HepG2 (cell line): Measurements from ENCODE around the gene NUDT7. TPM values are rescaled to one million over a fixed set of nuclear protein-coding genes. Genes with fewer than 3 reads are reported as not detected.

ENCODE experiments used
- ATAC-seq: fragments of 200-7000 bp; cut with Tn5 transposase; 3 replicates; pipeline ENCODE4 v1.9.1; 2020; ENCODE audit warnings: mild to moderate bottlenecking, moderate library complexity
- BruUV-seq: library from RNA; stranded (reverse); fragments of 400-500 nt; replicated peaks from 2 replicates; lab custom pipeline; 2021; lab: Mats Ljungman, UMichigan
- CTCF ChIA-PET: fragments of 300-600 bp; formaldehyde crosslinking; extraction: SDS; loops from one replicate; lab custom pipeline; 2021; ENCODE audit warnings: low total read pairs, inconsistent platforms, low intra/inter-chr PET ratio; lab: Yijun Ruan, JAX
- POLR2A ChIA-PET: fragments of 350-600 bp; sonication (Branson Sonifier 250); formaldehyde crosslinking; loops from one replicate; lab custom pipeline; 2020; ENCODE audit warnings: antibody characterized with exemption, inconsistent platforms; lab: Yijun Ruan, JAX
- DNase-seq: peaks from one replicate; pipeline ENCODE4 v3.0.0-alpha.2; 2015; ENCODE audit warnings: low spot score
- FAIRE-seq: peaks from 3 replicates; lab custom pipeline; 2011; peaks lifted over from hg19 to GRCh38; lab: Jason Lieb, UNC
- H2AFZ ChIP-seq: one replicate; pipeline ENCODE4 v1.6.1; 2011; ENCODE audit warnings: low read length, inconsistent platforms
- H3K27ac ChIP-seq: fragments of 300-600 bp; 3 replicates; pipeline ENCODE4 v1.8.0; 2011; ENCODE audit warnings: mixed run types, mild to moderate bottlenecking, mixed read lengths, low read length, inconsistent platforms; ENCODE audit not compliant: insufficient read depth; ENCODE audit errors: extremely low read length
- H3K27me3 ChIP-seq, 2 experiments: fragments of 200-600 bp in 1 of 2; 2 replicates in 1 of 2; 3 replicates in 1 of 2; pipeline versions ENCODE4 v1.6.0 to v1.8.0; 2011; ENCODE audit warnings: low read length in 2 of 2, mild to moderate bottlenecking in 2 of 2, moderate library complexity in 2 of 2, inconsistent platforms in 1 of 2; ENCODE audit not compliant: insufficient read depth in 2 of 2, control insufficient read depth in 1 of 2
- H3K36me3 ChIP-seq, 2 experiments: fragments of 200-600 bp in 1 of 2; replicated peaks in 1 of 2; 2 replicates in 1 of 2; 3 replicates in 1 of 2; pipeline versions ENCODE4 v1.5.1 to v1.8.0; 2011; ENCODE audit warnings: low read length in 2 of 2, inconsistent platforms in 1 of 2; ENCODE audit not compliant: insufficient read depth in 2 of 2, control insufficient read depth in 1 of 2
- H3K4me1 ChIP-seq: 2 replicates; pipeline ENCODE4 v1.5.1; 2012; ENCODE audit warnings: low read length, inconsistent platforms; ENCODE audit not compliant: insufficient read depth
- H3K4me2 ChIP-seq: 2 replicates; pipeline ENCODE4 v1.6.0; 2011; ENCODE audit warnings: low read depth, low read length, inconsistent platforms
- H3K4me3 ChIP-seq, 3 experiments: fragments of 200-600 bp in 1 of 3; sonication (generic), shearing (Covaris generic) in 1 of 3; replicated peaks in 1 of 3; 2 replicates each; pipeline ENCODE4 v1.5.1; 2011 to 2016; ENCODE audit warnings: low read length in 3 of 3, inconsistent platforms in 2 of 3, low read depth in 2 of 3, mild to moderate bottlenecking in 2 of 3, control low read depth in 1 of 3, mixed read lengths in 1 of 3; ENCODE audit not compliant: insufficient read depth in 1 of 3
- H3K79me2 ChIP-seq: one replicate; pipeline ENCODE4 v1.6.1; 2011; ENCODE audit warnings: low read length, inconsistent platforms; ENCODE audit not compliant: insufficient read depth
- H3K9ac ChIP-seq: 2 replicates; pipeline ENCODE4 v1.6.0; 2011; ENCODE audit warnings: mild to moderate bottlenecking, low read depth, low read length, inconsistent platforms; ENCODE audit not compliant: insufficient read depth
- H3K9me3 ChIP-seq: 2 replicates; pipeline ENCODE4 v1.5.1; 2012; ENCODE audit warnings: mild to moderate bottlenecking, low read length
- H4K20me1 ChIP-seq: 2 replicates; pipeline ENCODE4 v1.6.0; 2011; ENCODE audit warnings: inconsistent platforms, mild to moderate bottlenecking, low read length, moderate library complexity; ENCODE audit not compliant: insufficient read depth
- BRCA1 ChIP-seq: sonication (generic); formaldehyde crosslinking; IDR thresholded peaks from 2 replicates; pipeline ENCODE4 v1.4.0; 2020; ENCODE audit warnings: missing genetic modification reagents
- CCAR2 ChIP-seq: fragments of 200-400 bp; formaldehyde crosslinking; optimal IDR thresholded peaks from 2 replicates; pipeline ENCODE3; 2018; ENCODE audit warnings: low read depth, mild to moderate bottlenecking, low read length, moderate library complexity
- DMTF1 ChIP-seq: sonication (generic); formaldehyde crosslinking; IDR thresholded peaks from 2 replicates; pipeline ENCODE4 v1.4.0; 2020; ENCODE audit warnings: mild to moderate bottlenecking, missing genetic modification reagents
- ETV6 ChIP-seq: sonication (generic); formaldehyde crosslinking; conservative IDR thresholded peaks from 2 replicates; pipeline ENCODE4 v1.4.0; 2020; ENCODE audit warnings: missing genetic modification reagents
- GFI1 ChIP-seq: sonication (generic); formaldehyde crosslinking; IDR thresholded peaks from 2 replicates; pipeline ENCODE4 v1.5.0; 2020; ENCODE audit warnings: missing genetic modification reagents, mild to moderate bottlenecking, borderline replicate concordance
- GPN1 ChIP-seq: sonication (generic); formaldehyde crosslinking; IDR thresholded peaks from 2 replicates; pipeline ENCODE4 v1.5.1; 2020; ENCODE audit warnings: missing genetic modification reagents, borderline replicate concordance
- ISX ChIP-seq: sonication (generic); formaldehyde crosslinking; conservative IDR thresholded peaks from 2 replicates; pipeline ENCODE4 v1.5.0; 2020; ENCODE audit warnings: missing genetic modification reagents
- KDM3A ChIP-seq: IDR thresholded peaks from 2 replicates; pipeline ENCODE4 v1.6.1; 2018; ENCODE audit warnings: low read depth, missing compliant biosample characterization
- MYPOP ChIP-seq: sonication (generic); formaldehyde crosslinking; IDR thresholded peaks from 2 replicates; pipeline ENCODE4 v1.8.1; 2023; ENCODE audit warnings: mild to moderate bottlenecking, moderate library complexity, missing genetic modification reagents
- NBN ChIP-seq: fragments of 450-650 bp; conservative IDR thresholded peaks from 2 replicates; pipeline ENCODE4 v1.6.1; 2017
- SRY ChIP-seq: sonication (generic); formaldehyde crosslinking; IDR thresholded peaks from 2 replicates; pipeline ENCODE4 v1.8.0; 2022; ENCODE audit warnings: mild to moderate bottlenecking, missing genetic modification reagents
- STAG1 ChIP-seq: sonication (generic); formaldehyde crosslinking; IDR thresholded peaks from 2 replicates; pipeline ENCODE4 v1.4.0; 2020; ENCODE audit warnings: missing genetic modification reagents
- TARDBP ChIP-seq: sonication (generic); formaldehyde crosslinking; IDR thresholded peaks from 2 replicates; pipeline ENCODE4 v1.8.0; 2022; ENCODE audit warnings: mild to moderate bottlenecking, missing genetic modification reagents
- TBP ChIP-seq: sonication (generic); formaldehyde crosslinking; IDR thresholded peaks from 2 replicates; pipeline ENCODE4 v1.5.0; 2020; ENCODE audit warnings: missing genetic modification reagents
- TGIF2 ChIP-seq: IDR thresholded peaks from 2 replicates; pipeline ENCODE4 v1.6.1; 2016; ENCODE audit warnings: control low read depth, missing compliant biosample characterization
- XRCC5 ChIP-seq: fragments of 200-400 bp; formaldehyde crosslinking; optimal IDR thresholded peaks from 2 replicates; pipeline ENCODE3; 2017; ENCODE audit warnings: mild to moderate bottlenecking, low read length
- ZBTB4 ChIP-seq: sonication (generic); formaldehyde crosslinking; IDR thresholded peaks from 2 replicates; pipeline ENCODE4 v1.4.0; 2020; ENCODE audit warnings: missing genetic modification reagents, mild to moderate bottlenecking, borderline replicate concordance
- ZNF501 ChIP-seq: sonication (generic); formaldehyde crosslinking; IDR thresholded peaks from 2 replicates; pipeline ENCODE4 v1.5.1; 2020; ENCODE audit warnings: mild to moderate bottlenecking, moderate library complexity, missing genetic modification reagents
- ZNF644 ChIP-seq: IDR thresholded peaks from 2 replicates; pipeline ENCODE4 v1.6.1; 2016; ENCODE audit warnings: low read depth
- WGBS: methylation state at CpG from one replicate; pipeline ENCODE4 v1.1.6; 2017; ENCODE audit warnings: low lambda C conversion rate; 5-methylcytosine and 5-hydroxymethylcytosine counted together
- in situ Hi-C: cut with HindIII; loops from 2 replicates; pipeline ENCODE4 v1.10.0; 2017; ENCODE audit warnings: low pct_unique_long_range_greater_than_20kb; ENCODE audit not compliant: extremely low pct_ligation_motif_present
- intact Hi-C: fragments of 100-400 bp; cut with micrococcal nuclease; formaldehyde crosslinking; loops from one replicate; pipeline ENCODE4 v1.10.0; 2022; ENCODE audit not compliant: unreplicated experiment
- polyA plus RNA-seq, 8 experiments: library from polyadenylated mRNA; depleted of rRNA in 3 of 8; stranded (reverse) in 7 of 8; unstranded in 1 of 8; fragments of >200 nt; fragmentation: Illumina TruSeq in 4 of 8; extraction: Trizol in 4 of 8; gene quantifications; 2 replicates each; pipeline versions ENCODE4 v1.2.1 to v1.2.3, GENCODE V29; 2011 to 2016; ENCODE audit warnings: low read depth in 4 of 8, missing spikeins in 1 of 8, mixed read lengths in 1 of 8; ENCODE audit not compliant: insufficient read depth in 1 of 8
- total RNA-seq, 5 experiments: library from RNA; depleted of rRNA; stranded (reverse); fragments of >200 nt; fragmentation: Illumina TruSeq; extraction: Trizol; gene quantifications; 2 replicates each; pipeline ENCODE4 v1.2.3, GENCODE V29; 2016; ENCODE audit warnings: low read depth in 1 of 5

The NUDT7 gene
- total and polyA plus RNA-seq, 2 of the 13 experiments (the other 11 are each of a cell fraction or from before 2014, with no cell fraction given) = 14.3 to 23.9 TPM

GRCh38 chr16:77762262-77762661 lies 39.9 kb downstream of the NUDT7 start (continued):
- TF ChIP-seq TGIF2 (CRISPR knock-in tag) = no peak
- TF ChIP-seq GPN1 (CRISPR knock-in tag) = no peak

GRCh38 chr16:77763994-77764393 lies 41.7 kb downstream of the NUDT7 start:
- H3K79me2 ChIP-seq = no peaks in the 10 kb centered on the region
- TF ChIP-seq MYPOP (no peak), BRCA1 (CRISPR knock-in tag) (no peak), KDM3A (no peak), TBP (CRISPR knock-in tag) (no peak), XRCC5 (no peak), CCAR2 (no peak), GFI1 (no peak), SRY (0 out of 2 replicates have a peak, but pooled peaks have one; percentile 12), ZNF644 (CRISPR knock-in tag) (no peak), ZNF501 (0 out of 2 replicates have a peak, but pooled peaks have one; percentile 5), STAG1 (no peak), TARDBP (CRISPR knock-in tag) (0 out of 2 replicates have a peak, but pooled peaks have one; percentile 16), ISX (CRISPR knock-in tag) (no peak), DMTF1 (CRISPR knock-in tag) (no peak), NBN (no peak), ETV6 (CRISPR knock-in tag) (no peak), ZBTB4 (no peak)

More at GRCh38 chr16:77763994-77764393, 41.7 kb downstream of the NUDT7 start:
- no TSS peak for BruUV-seq
- Histone ChIP-seq H3K36me3 (no peaks in the 10 kb centered on the region), H2AFZ (no peak overlapping the region), H3K4me2 (peak overlapping the region; percentile 34), H3K9ac (no peak overlapping the region), H3K4me3 (no peak overlapping the region), H3K9me3 (no peaks in the 10 kb centered on the region), H3K4me1 (peaks cover 74% of the 10 kb centered on the region), H3K27me3 (no peaks in the 10 kb centered on the region), H3K27ac (no peak overlapping the region), H4K20me1 (no peaks in the 10 kb centered on the region)
- in situ Hi-C loops (no loop called here), intact Hi-C loops (no loop called here)
- 78% methylated on average over 1 of the region's 1 CpG for WGBS
- POLR2A ChIA-PET = no interaction called here
- CTCF ChIA-PET = no interaction called here
- FAIRE-seq (no peak), ATAC-seq (no peak; the same call in 2 of the 3 replicates), DNase-seq (no peak)
